ENCODE results near the gene ZNF385D. TPM values are rescaled to one million over a fixed set of nuclear protein-coding genes. Genes with fewer than 3 reads are reported as not detected.
A peak's percentile ranks its signal among the peaks of the same experiment; 100 is the strongest.

The ZNF385D gene
- polyA plus RNA-seq, 1 of the 3 experiments (the other 2 are of a cell fraction): 1.8 TPM

- Histone ChIP-seq H3K79me2 (ENCODE audit: insufficient read depth) (no peaks in the 10 kb centered on the region), H3K4me2 (no peak overlapping the region), H3F3A (replicated peaks; ENCODE audit: insufficient read depth) (no peaks in the 10 kb centered on the region), H3K9me3 (no peaks in the 10 kb centered on the region), H3K4me1 (ENCODE audit: control insufficient read depth in 1 of 2, insufficient read depth in 2 of 2, low read depth in 1 of 2, low read length in 1 of 2) (no peaks in the 10 kb centered on the region; a peak in 1 of 4 replicates), H3K4me3 (ENCODE audit: low read depth in 2 of 2, low read length in 1 of 2) (no peak overlapping the region), H3K9ac (no peak overlapping the region), H4K20me1 (ENCODE audit: insufficient read depth) (no peaks in the 10 kb centered on the region), H2AFZ (ENCODE audit: low read depth) (no peak overlapping the region), H3K36me3 (replicated peaks in 1 of 2; ENCODE audit: control insufficient read depth in 1 of 2, insufficient read depth in 2 of 2, low read length in 1 of 2) (no peaks in the 10 kb centered on the region), H3K9me2 (no peaks in the 10 kb centered on the region), H3K27ac (ENCODE audit: low read depth in 2 of 2, low read length in 1 of 2) (no peak overlapping the region), H3K27me3 (ENCODE audit: insufficient read depth) (no peaks in the 10 kb centered on the region)
- ChIA-PET CTCF (no interaction called here), POLR2A (no interaction called here)
- DNase-seq: no peak
- no peak for TF ChIP-seq POLR2AphosphoS5 (IDR thresholded peaks at IDR 0.05; ENCODE audit: low read depth, low read length)
- 62% methylated on average over 2 of the region's 2 CpGs for WGBS (ENCODE audit: low lambda C conversion rate)
These were observed 26.8 kb upstream of the ZNF385D start for GRCh38 chr3:21777821-21778220.

- H3K9me2 ChIP-seq: no peaks in the 10 kb centered on the region
- no peaks in the 10 kb centered on the region for H3F3A ChIP-seq (replicated peaks; ENCODE audit: insufficient read depth)
- 34% methylated on average over 2 of the region's 2 CpGs for WGBS (ENCODE audit: low lambda C conversion rate)
- H2AFZ ChIP-seq (ENCODE audit: low read depth): no peak overlapping the region
- no peaks in the 10 kb centered on the region for H3K36me3 ChIP-seq (replicated peaks in 1 of 2; ENCODE audit: control insufficient read depth in 1 of 2, insufficient read depth in 2 of 2, low read length in 1 of 2)
- peak overlapping the region in 1 of 2 experiments; percentile 71; a peak in 2 of 4 replicates for H3K27ac ChIP-seq (ENCODE audit: low read depth in 2 of 2, low read length in 1 of 2)
- no peak overlapping the region for H3K4me2 ChIP-seq
- H3K4me3 ChIP-seq (ENCODE audit: low read depth in 2 of 2, low read length in 1 of 2): no peak overlapping the region
- no peaks in the 10 kb centered on the region for H3K9me3 ChIP-seq
- DNase-seq: no peak
- no peaks in the 10 kb centered on the region; a peak in 1 of 4 replicates for H3K4me1 ChIP-seq (ENCODE audit: control insufficient read depth in 1 of 2, insufficient read depth in 2 of 2, low read depth in 1 of 2, low read length in 1 of 2)
- no peaks in the 10 kb centered on the region for H4K20me1 ChIP-seq (ENCODE audit: insufficient read depth)
- ChIA-PET CTCF (interaction anchor here (1.0 to 1.6 kb wide), 2 partner anchors 12 to 318 kb away, joined by 3 to 5 read pairs; no protein-coding TSS in a partner anchor), POLR2A (no interaction called here)
- no peak overlapping the region for H3K9ac ChIP-seq
- no peaks in the 10 kb centered on the region for H3K79me2 ChIP-seq (ENCODE audit: insufficient read depth)
- TF ChIP-seq CHD2 (IDR thresholded peaks at IDR 0.05; ENCODE audit: low read length, partially characterized antibody): no peak
- TF ChIP-seq EP300 (IDR thresholded peaks at IDR 0.05; ENCODE audit: borderline replicate concordance in 1 of 2, low read depth in 1 of 2, low read length in 1 of 2): peak in 1 of 2 experiments; percentile 91; a peak in 2 of 4 replicates
- peak; percentile 36; the same call in 1 of the 2 replicates for TF ChIP-seq RCOR1 (IDR thresholded peaks at IDR 0.05; ENCODE audit: low read length)
- no peaks in the 10 kb centered on the region for H3K27me3 ChIP-seq (ENCODE audit: insufficient read depth)
These were observed 15.0 kb upstream of the ZNF385D start for GRCh38 chr3:21766002-21766401.

- no peaks in the 10 kb centered on the region for H3K36me3 ChIP-seq (replicated peaks in 1 of 2; ENCODE audit: control insufficient read depth in 1 of 2, insufficient read depth in 2 of 2, low read length in 1 of 2)
- WGBS (ENCODE audit: low lambda C conversion rate): 69% methylated on average over 5 of the region's 5 CpGs
- POLR2A ChIA-PET: no interaction called here
- no peak for TF ChIP-seq FOSL2 (IDR thresholded peaks at IDR 0.05; ENCODE audit: borderline replicate concordance, low read depth)
- no peak for TF ChIP-seq TEAD4 (IDR thresholded peaks at IDR 0.05; ENCODE audit: borderline replicate concordance, insufficient read depth)
- TF ChIP-seq MAX (IDR thresholded peaks at IDR 0.05; ENCODE audit: low read depth): no peak
- TF ChIP-seq CTCF (IDR thresholded peaks at IDR 0.05): no peak
- TF ChIP-seq FOXM1 (IDR thresholded peaks at IDR 0.05; ENCODE audit: low read depth): no peak
- TF ChIP-seq FOXJ3 (CRISPR knock-in tag; IDR thresholded peaks at IDR 0.05): no peak
- TF ChIP-seq RAD21 (IDR thresholded peaks at IDR 0.05; ENCODE audit: low read length): no peak
- no peak for TF ChIP-seq TAF1 (IDR thresholded peaks at IDR 0.05; ENCODE audit: borderline replicate concordance, low read depth, low read length)
- TF ChIP-seq EP300 (IDR thresholded peaks at IDR 0.05; ENCODE audit: borderline replicate concordance in 1 of 2, low read depth in 1 of 2, low read length in 1 of 2): no peak
- TF ChIP-seq MEF2A (IDR thresholded peaks at IDR 0.05; ENCODE audit: borderline replicate concordance, low read depth): no peak
- no peak for TF ChIP-seq USF1 (IDR thresholded peaks at IDR 0.05; ENCODE audit: borderline replicate concordance, low read depth)
- TF ChIP-seq PBX3 (IDR thresholded peaks at IDR 0.05): no peak
- no peak for TF ChIP-seq RXRA (IDR thresholded peaks at IDR 0.05; ENCODE audit: borderline replicate concordance, low read depth)
- no peak for TF ChIP-seq NFIC (IDR thresholded peaks at IDR 0.05; ENCODE audit: borderline replicate concordance)
These were observed 4.9 kb upstream of the ZNF385D start for GRCh38 chr3:21755896-21756295.

More at GRCh38 chr3:21755896-21756295, 4.9 kb upstream of the ZNF385D start:
- no peak overlapping the region for H3K4me2 ChIP-seq
- no peak overlapping the region for H3K9ac ChIP-seq
- no peaks in the 10 kb centered on the region for H4K20me1 ChIP-seq (ENCODE audit: insufficient read depth)
- H3K4me3 ChIP-seq (ENCODE audit: low read depth in 2 of 2, low read length in 1 of 2): no peak overlapping the region
- H3K9me2 ChIP-seq: no peaks in the 10 kb centered on the region
- H3K79me2 ChIP-seq (ENCODE audit: insufficient read depth): no peaks in the 10 kb centered on the region
- no peaks in the 10 kb centered on the region for H3K27me3 ChIP-seq (ENCODE audit: insufficient read depth)
- no peaks in the 10 kb centered on the region for H3F3A ChIP-seq (replicated peaks; ENCODE audit: insufficient read depth)
- peaks cover 0 to 9% of the 10 kb centered on the region in 2 experiments; a peak in 2 of 4 replicates for H3K4me1 ChIP-seq (ENCODE audit: control insufficient read depth in 1 of 2, insufficient read depth in 2 of 2, low read depth in 1 of 2, low read length in 1 of 2)
- no peaks in the 10 kb centered on the region for H3K9me3 ChIP-seq
- no peak overlapping the region for H3K27ac ChIP-seq (ENCODE audit: low read depth in 2 of 2, low read length in 1 of 2)
- CTCF ChIA-PET: no interaction called here
- DNase-seq: no peak
- no peak overlapping the region for H2AFZ ChIP-seq (ENCODE audit: low read depth)

Measured in SK-N-SH (cell line).